ENCODE measurements around the gene CTNS. TPM values are rescaled to one million over a fixed set of nuclear protein-coding genes. Genes with fewer than 3 reads are reported as not detected.

The CTNS gene
- total RNA-seq = 10 to 100 TPM; 10.5 to 74.5 (median 18.0) TPM
- polyA plus RNA-seq = 1 to 10 TPM; 4.0 to 9.2 (median 5.4) TPM
- long read RNA-seq, donor 1, partial matches to known transcripts = 10 of 50 reads
- long read RNA-seq, donor 1, other reads (novel, unspliced or antisense) = 39 of 50 reads
- long read RNA-seq, donor 2, partial matches to known transcripts = 26 of 126 reads
- long read RNA-seq, donor 2, other reads (novel, unspliced or antisense) = 98 of 126 reads
- long read RNA-seq, donor 3, partial matches to known transcripts = 5 of 6 reads
- long read RNA-seq, donor 3, other reads (novel, unspliced or antisense) = 0 of 6 reads
- long read RNA-seq, donor 4 = 0 reads
- long read RNA-seq, donor 5, partial matches to known transcripts = 5 of 6 reads
- long read RNA-seq, donor 5, other reads (novel, unspliced or antisense) = 0 of 6 reads
- long read RNA-seq, donor 6, partial matches to known transcripts = 143 of 174 reads
- long read RNA-seq, donor 6, other reads (novel, unspliced or antisense) = 30 of 174 reads
- long read RNA-seq, donor 7, partial matches to known transcripts = 0 of 1 reads
- long read RNA-seq, donor 7, other reads (novel, unspliced or antisense) = 0 of 1 reads
- long read RNA-seq, donor 8 = 0 reads
- long read RNA-seq, donor 9, partial matches to known transcripts = 21 of 28 reads
- long read RNA-seq, donor 9, other reads (novel, unspliced or antisense) = 6 of 28 reads
- long read RNA-seq, donor 10 = 0 reads

DNA sequence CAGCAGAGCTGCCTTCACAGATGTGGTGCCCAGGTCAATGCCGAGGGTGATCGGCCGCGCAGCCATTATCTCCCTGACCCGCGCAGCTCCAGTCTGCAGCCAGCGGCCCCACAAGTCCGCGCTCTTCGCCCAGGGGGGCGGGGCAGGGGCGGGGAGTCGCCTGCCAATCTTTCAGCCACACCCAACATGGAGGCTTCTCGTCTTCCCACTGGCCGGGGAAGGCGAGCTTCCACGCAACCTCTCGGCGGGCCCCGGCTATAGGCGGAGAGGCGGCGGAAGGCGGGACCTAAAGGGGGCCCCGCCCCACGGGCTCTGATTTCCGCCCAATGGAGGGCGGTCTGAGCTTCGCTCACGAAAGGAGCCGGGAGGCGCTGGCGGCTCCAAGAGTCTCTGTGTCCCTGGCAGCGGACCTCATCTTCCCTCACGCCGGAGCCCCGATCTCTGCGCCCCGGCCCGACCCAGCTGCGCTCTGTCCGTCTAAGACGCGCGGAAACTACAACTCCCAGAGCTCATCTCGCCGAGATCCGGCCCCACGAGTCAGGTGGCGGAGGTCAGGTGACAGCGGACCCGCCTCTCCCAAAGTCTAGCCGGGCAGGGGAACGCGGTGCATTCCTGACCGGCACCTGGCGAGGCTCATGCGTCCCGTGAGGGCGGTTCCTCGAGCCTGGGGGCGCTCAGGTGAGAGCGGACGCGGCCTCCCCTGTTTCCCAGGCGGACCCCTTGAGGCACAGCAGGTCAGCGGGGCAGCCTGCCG is at the start of gene CTNS, which contains the start of gene SHPK:
CTNS (plus strand) TSS at position 607 of the 754 bp plus-strand sequence. CDS start 3,447 bp downstream, outside the sequence.
SHPK (minus strand) TSS at position 97 of the 754 bp plus-strand sequence; CDS start at position 66, 31 bp downstream.
- Histone ChIP-seq H3K4me3 (peak within 1 kb of the TSS; percentile 88 to 98 (median 95)), H3K27ac (peak within 1 kb of the TSS; percentile 92 to 98 (median 96)), H3K36me3 (peaks cover 0 to 27% (median 5%) of the 10 kb centered on the region in 4 donors), H3K4me1 (peaks cover 15 to 61% (median 53%) of the 10 kb centered on the region in 4 donors), H3K27me3 (no peaks in the 10 kb centered on the region), H3K9me3 (no peaks in the 10 kb centered on the region)
- intact Hi-C loops (cut with DNase I; ENCODE audit: low total_unique reads) = no loop called here
- TF ChIP-seq EP300 (IDR thresholded peaks at IDR 0.05) (no peak), POLR2AphosphoS5 (IDR thresholded peaks at IDR 0.05) (peak; percentile 79 to 93 (median 92)), POLR2A (IDR thresholded peaks at IDR 0.05) (peak in 2 of 4 donors; percentile 14 to 39)
- TF ChIP-seq, protein P1, sequence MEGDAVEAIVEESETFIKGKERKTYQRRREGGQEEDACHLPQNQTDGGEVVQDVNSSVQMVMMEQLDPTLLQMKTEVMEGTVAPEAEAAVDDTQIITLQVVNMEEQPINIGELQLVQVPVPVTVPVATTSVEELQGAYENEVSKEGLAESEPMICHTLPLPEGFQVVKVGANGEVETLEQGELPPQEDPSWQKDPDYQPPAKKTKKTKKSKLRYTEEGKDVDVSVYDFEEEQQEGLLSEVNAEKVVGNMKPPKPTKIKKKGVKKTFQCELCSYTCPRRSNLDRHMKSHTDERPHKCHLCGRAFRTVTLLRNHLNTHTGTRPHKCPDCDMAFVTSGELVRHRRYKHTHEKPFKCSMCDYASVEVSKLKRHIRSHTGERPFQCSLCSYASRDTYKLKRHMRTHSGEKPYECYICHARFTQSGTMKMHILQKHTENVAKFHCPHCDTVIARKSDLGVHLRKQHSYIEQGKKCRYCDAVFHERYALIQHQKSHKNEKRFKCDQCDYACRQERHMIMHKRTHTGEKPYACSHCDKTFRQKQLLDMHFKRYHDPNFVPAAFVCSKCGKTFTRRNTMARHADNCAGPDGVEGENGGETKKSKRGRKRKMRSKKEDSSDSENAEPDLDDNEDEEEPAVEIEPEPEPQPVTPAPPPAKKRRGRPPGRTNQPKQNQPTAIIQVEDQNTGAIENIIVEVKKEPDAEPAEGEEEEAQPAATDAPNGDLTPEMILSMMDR (IDR thresholded peaks at IDR 0.05) = no peak
- WGBS, 5 donors = 0 to 1% (median 0%) methylated on average over 31 to 68 of the region's 68 CpGs
- peak; percentile 97 to 99 for DNase-seq

DNA sequence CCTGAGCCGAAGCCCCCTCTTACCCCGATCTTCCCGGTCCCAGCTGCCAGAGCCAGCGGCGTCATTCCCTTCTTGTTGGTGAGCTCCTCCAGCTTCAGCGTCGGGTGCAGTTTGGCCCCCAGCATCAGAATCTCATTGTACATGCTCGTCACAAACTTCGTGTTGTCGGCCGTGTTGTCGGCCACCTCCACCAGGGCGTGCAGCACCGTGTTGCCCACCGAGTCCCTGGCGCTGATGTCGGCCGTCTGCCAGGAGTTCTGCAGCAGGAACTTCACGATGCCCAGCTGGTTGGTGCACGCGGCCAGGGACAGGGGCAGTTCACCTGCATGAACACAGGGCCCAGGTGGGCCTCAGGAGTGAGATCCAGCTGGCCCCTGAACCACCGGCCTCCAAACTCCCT is 46.8 kb upstream of the CTNS start:
- no peak for DNase-seq
- TF ChIP-seq POLR2AphosphoS5 (IDR thresholded peaks at IDR 0.05) (no peak), EP300 (IDR thresholded peaks at IDR 0.05) (no peak), POLR2A (IDR thresholded peaks at IDR 0.05) (no peak)
- TF ChIP-seq, protein P1 (IDR thresholded peaks at IDR 0.05) = no peak
- no peaks in the 10 kb centered on the region for H3K27me3 ChIP-seq
- intact Hi-C loops (cut with DNase I; ENCODE audit: low total_unique reads) = no loop called here
- H3K9me3 ChIP-seq = no peaks in the 10 kb centered on the region
- no peak overlapping the region for H3K27ac ChIP-seq
- WGBS, 5 donors = 94 to 97% (median 97%) methylated on average over 21 to 22 of the region's 22 CpGs
- no peaks in the 10 kb centered on the region for H3K4me1 ChIP-seq
- no peak overlapping the region for H3K4me3 ChIP-seq
- H3K36me3 ChIP-seq = peaks cover 17 to 76% (median 76%) of the 10 kb centered on the region in 4 donors

- TF ChIP-seq EP300 (IDR thresholded peaks at IDR 0.05) (no peak), POLR2AphosphoS5 (IDR thresholded peaks at IDR 0.05) (no peak), POLR2A (IDR thresholded peaks at IDR 0.05) (no peak)
- TF ChIP-seq, protein P1 (IDR thresholded peaks at IDR 0.05) = no peak
- 92 to 97% (median 94%) methylated on average over 14 to 15 of the region's 15 CpGs for WGBS, 5 donors
- no peaks in the 10 kb centered on the region for H3K4me1 ChIP-seq
- DNase-seq = no peak
- no peaks in the 10 kb centered on the region for H3K9me3 ChIP-seq
- no peaks in the 10 kb centered on the region for H3K27me3 ChIP-seq
- H3K27ac ChIP-seq = no peak overlapping the region
- H3K36me3 ChIP-seq = peaks cover 17 to 73% (median 71%) of the 10 kb centered on the region in 4 donors
- intact Hi-C loops (cut with DNase I; ENCODE audit: low total_unique reads) = no loop called here
- no peak overlapping the region for H3K4me3 ChIP-seq
These were observed 46.3 kb upstream of the CTNS start for GRCh38 chr17:3590231-3590630.

GRCh38 chr17:3590768-3591167 is 45.8 kb upstream of the CTNS start:
- TF ChIP-seq POLR2A (IDR thresholded peaks at IDR 0.05) = no peak
- TF ChIP-seq POLR2AphosphoS5 (IDR thresholded peaks at IDR 0.05) = no peak
- TF ChIP-seq, protein P1 (IDR thresholded peaks at IDR 0.05) = no peak
- no peak for TF ChIP-seq EP300 (IDR thresholded peaks at IDR 0.05)
- H3K9me3 ChIP-seq = no peaks in the 10 kb centered on the region
- H3K4me1 ChIP-seq = no peaks in the 10 kb centered on the region
- H3K27ac ChIP-seq = no peak overlapping the region
- no peaks in the 10 kb centered on the region for H3K27me3 ChIP-seq
- H3K36me3 ChIP-seq = peaks cover 17 to 68% (median 66%) of the 10 kb centered on the region in 4 donors
- H3K4me3 ChIP-seq = no peak overlapping the region
- intact Hi-C loops (cut with DNase I; ENCODE audit: low total_unique reads) = no loop called here
- 91 to 96% (median 94%) methylated on average over 13 to 15 of the region's 15 CpGs for WGBS, 5 donors
- no peak for DNase-seq

Data from stomach (tissue), 19 donors.